HG03565 (cell line): Measurements from ENCODE around the gene PSMG1.

Experiments used
- ATAC-seq: cut with Tn5 transposase; IDR thresholded peaks from one replicate; pipeline ENCODE4 v1.9.1; 2021; ENCODE audit warnings: mild to moderate bottlenecking, moderate library complexity; ENCODE audit not compliant: unreplicated experiment

The PSMG1 gene

GRCh38 chr21:39188521-39189139 lies 5.4 kb upstream of the PSMG1 start:
- ATAC-seq = no peak

DNA sequence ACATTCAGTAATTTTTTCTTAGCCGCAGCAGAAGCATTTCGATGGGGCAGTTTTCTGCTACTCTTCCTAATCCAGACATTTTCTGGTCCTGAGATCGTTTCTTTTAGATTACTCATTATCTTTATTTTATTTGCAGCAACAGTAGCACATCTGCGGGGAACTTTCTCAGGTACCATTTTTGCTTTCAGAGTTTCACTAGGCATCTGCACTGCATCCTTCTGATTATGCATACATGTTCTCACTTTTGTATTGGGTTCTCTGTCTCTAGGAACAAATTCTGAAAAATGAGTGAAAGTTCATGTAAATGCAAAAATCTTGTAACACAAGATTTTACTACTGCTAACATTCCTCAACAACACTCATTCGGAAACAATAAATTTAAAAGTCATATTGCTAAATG lies 3.9 kb upstream of the PSMG1 start:
- no peak for ATAC-seq

DNA sequence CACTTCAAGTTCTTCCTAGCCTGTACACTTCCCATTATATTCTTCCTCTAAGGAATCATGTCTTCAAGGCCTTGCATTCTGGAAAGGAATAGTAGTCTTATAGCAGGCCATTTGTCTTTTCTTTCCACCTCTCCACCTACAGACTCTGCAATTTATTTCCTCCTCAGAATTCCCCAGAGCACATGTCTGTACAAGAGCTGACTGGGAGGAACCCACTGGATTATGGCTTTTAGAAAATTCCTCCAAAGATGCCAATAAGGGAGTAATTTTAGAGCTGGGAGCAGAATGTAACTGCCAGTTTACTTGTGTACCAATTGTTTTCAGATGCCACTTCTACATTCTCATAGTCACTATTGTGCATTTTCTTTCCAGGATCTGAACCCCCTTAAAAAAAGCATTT lies 3.4 kb upstream of the PSMG1 start:
- ATAC-seq = no peak

DNA sequence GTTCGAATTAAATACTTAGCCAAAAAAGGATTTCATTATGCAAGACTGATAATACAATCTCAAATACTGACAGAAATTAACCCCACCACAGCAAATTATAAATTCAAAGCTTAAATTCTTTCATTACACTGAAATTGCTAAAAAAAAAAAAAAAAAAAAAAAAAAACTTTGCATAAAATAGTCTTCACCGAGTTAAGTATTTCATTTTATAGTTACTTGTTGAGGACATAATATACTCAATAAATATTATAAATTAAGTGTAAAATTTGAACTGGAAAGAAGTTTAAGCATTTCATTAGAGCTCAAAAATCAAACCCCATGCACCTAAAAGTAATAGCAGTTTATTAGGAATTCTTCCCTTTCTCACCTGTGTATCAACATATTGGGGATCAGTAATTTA lies 1.9 kb upstream of the PSMG1 start:
- ATAC-seq = no peak

DNA sequence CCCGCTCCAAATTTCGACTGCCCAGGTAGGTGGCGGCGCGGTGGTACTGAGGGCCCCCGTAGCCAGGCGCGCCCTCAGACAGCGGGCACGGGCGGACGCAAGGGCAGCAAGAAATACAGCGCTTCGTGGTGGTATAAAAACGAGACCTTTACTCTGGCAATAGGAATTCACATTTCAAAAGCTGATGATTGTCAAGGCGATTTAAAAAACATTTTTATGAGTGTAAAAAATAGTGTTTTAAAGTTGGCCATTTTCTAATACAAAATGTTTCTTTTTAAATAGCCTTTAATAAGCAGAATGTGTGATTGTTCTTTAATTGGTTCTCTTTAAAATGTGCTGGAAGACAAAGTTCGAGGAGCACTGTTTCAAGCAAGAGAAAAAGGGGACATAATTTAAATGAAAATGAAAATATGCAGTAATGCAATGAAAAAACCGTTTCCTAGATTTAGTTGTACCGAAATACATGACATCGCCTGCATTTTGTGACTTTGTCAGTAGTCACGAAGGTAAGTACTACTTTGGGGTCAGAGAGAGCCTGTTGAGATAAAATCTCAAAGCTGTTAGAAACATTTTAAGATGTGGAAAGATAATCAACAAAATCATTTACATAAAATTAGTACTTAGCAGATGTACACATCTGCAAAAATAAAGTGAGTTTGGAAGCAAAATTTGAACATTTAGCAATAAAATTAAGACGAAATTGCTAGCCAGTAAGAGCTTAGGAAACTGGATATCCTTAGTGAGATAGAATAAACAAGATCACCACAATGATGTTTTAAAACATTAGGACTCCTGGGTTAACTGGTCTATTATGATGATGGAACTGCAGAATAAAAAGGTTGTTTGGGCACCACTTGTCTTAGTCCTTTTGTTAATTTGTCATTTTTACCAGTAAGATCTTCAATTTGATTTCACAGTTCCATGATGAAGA lies 1.1 kb upstream of the PSMG1 start:
- no peak for ATAC-seq

DNA sequence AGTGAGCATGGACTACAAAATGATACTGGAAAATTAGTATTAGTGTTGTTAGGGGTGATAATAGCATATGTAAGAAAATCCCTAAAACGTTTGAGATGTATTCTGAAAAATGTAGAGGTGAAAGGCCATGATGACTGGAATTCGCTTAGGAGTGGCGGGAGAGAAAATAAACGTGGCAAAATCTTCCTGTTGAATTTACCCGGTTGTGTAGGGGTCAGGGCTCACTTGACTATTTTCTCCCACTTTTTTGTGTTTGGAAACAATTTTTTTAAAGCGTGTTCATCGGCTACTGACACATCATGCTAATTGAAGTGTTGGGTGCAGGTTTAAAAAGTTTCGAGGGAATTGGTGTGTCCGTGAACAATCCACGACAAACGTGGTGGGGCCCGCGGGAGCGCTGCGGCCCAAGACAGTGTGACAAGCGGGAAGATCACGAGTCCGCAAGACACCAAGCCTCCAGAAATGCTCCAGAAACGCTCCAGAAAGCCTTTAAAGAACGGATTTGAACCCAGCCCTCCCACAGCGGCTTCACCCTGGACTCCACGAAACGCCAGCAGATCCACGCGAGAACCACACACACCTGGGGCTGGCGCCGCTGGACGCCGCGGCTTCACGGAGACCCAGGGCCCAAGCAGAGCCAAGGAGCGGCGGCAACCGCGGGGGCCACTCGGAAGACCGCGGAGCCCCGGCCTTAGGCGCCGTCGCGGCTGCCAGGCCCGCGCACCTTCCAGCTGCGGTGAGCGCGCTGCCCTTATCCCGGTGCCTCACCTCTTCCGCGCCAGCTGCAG lies 573 bp downstream of the PSMG1 start:
- no peak for ATAC-seq

- no peak for ATAC-seq
Measured at GRCh38 chr21:39182016-39182415, 1.2 kb downstream of the PSMG1 start.

- no peak for ATAC-seq
Measured at GRCh38 chr21:39181205-39181818, 1.9 kb downstream of the PSMG1 start.

- no peak for ATAC-seq
Measured at GRCh38 chr21:39180429-39181019, 2.7 kb downstream of the PSMG1 start.

DNA sequence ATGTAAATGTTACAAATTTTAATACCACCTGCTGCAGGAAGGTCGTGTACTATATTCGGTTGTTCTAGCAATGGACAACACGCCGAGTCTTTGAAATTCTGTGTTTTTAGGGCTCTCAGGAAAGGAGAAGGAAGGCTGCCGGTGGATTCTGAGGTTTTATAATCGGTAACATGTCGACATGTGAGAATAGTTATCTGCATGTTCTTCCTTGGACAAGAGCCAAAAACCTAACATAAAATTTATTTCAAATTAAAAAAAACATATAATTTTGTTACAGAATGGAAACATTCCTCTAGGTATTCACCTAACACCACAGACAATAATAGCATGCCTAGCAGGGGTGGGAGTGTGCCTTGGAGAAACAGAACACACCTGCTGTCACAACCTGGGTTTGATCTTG lies 4.8 kb downstream of the PSMG1 start:
- no peak for ATAC-seq

- no peak for ATAC-seq
Measured at GRCh38 chr21:39176271-39176709, 7.0 kb downstream of the PSMG1 start.

GRCh38 chr21:39175665-39176064 lies 7.6 kb downstream of the PSMG1 start:
- no peak for ATAC-seq

- ATAC-seq = no peak
Measured at GRCh38 chr21:39175154-39175553, 8.1 kb downstream of the PSMG1 start.

DNA sequence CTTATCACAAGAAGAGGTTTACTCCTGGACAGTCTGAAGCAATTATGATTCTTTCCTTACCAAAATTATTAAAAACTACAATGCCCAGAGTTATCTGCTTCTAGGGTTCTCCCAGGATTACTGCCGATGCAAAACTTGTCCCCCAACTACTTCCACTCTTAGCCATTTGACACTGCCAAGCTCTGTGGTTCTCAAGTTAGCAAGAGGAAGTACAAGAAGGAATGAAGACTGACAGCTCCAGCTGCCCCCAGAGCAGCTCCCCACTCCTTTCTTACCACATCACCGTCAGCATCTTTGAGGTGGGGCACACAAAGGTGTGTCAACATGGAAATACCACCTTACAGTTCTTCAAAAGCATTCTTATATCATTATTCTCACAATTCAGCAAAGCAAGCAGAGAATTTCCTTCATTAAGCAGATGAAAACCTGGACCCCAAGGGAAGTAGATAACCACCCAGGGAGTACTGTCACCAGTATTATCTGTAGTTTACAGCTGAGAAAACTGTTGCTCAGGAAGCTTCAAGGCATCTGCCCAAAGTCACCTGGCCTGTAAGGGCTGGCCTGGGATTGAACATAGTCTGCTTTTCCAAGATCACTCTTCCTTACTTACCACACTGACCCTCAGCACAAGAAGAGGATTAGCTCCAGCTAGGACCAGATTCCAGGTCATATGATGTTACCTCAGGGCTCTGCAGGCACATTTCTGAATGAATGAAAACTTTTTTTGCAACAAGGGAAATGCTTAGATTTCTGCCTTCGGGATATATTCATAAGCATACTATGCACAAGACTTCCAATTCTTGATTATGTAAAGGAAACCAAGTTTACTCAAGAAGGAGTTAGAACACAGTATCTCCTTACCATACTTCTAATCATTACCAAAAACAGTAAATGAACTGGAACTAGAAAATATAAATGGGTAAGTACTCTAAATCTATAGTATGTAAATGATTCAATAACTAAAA lies 9.3 kb downstream of the PSMG1 start:
- no peak for ATAC-seq

GRCh38 chr21:39169906-39170305 lies 13.3 kb downstream of the PSMG1 start:
- no peak for ATAC-seq

DNA sequence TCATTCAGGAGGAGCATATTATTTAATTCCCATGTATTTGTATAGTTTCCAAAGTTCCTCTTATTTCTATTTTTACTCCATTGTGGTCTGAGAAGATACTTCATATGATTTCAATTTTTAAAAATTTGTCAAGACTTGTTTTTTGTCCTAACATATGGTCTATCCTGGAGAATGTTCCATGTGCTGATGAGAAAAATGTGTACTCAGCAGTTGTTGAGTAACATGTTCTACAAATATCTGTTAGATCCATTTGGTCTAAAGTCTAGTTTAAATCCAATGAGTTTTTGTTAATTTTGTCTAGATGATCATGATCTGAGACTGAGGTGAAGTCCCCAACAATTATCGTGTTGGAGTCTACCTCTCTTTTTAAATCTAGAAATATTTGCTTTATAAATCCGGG lies 14.5 kb downstream of the PSMG1 start:
- ATAC-seq = no peak

- no peak for ATAC-seq
Measured at GRCh38 chr21:39164523-39164922, 18.7 kb downstream of the PSMG1 start.

GRCh38 chr21:39161064-39161463 lies 22.2 kb downstream of the PSMG1 start:
- no peak for ATAC-seq

DNA sequence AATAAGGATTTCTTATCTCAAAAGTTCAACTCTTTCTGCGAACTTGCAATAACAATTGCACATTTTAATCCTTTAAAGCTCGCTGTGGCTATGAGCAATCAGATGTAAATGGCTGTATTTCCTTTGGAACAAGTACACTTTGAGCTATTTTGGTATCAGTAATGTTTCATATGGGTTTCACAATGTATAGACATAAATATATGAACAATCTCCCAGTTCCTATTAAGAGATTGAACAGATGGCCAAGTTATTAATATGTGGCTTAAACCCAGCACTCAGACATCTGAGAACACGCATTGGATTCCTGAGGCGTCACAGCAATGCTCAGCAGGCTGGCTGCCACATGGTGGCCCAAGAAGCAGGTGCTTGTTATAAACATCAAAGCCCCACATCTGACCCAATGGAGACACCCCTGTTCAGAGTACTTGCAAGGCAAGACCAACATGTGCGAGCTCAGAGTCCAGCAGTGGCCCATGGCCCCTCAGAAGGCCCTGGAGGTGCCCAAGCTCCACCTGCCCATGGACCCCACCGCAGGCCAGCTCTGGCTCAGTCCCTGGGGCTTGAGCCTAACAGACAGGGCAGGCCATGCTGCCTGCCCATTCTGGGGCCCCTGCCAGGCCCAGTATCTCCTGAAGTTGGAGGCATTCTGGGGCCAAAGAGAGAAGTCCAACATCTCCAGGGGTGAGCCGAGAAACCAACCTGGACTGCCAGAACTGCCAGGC lies 23.7 kb downstream of the PSMG1 start:
- ATAC-seq = no peak
